ENCODE results near the gene SERINC2. TPM values are rescaled to one million over a fixed set of nuclear protein-coding genes. Genes with fewer than 3 reads are reported as not detected.

The SERINC2 gene
- total and polyA plus RNA-seq, 10 of the 15 experiments (the other 5 are each of a cell fraction or from before 2014, with no cell fraction given) = 0.02 to 9.4 (median 0.50) TPM

- in situ Hi-C loops (cut with MboI) (no loop called here), intact Hi-C loops (cut with micrococcal nuclease; ENCODE audit: unreplicated experiment) (no loop called here)
- Histone ChIP-seq H3K4me1 (ENCODE audit: control insufficient read depth, insufficient read depth, low read length) (no peaks in the 10 kb centered on the region), H2AFZ (ENCODE audit: control insufficient read depth, low read depth, low read length) (no peak overlapping the region), H3K27ac (ENCODE audit: control insufficient read depth, insufficient read depth) (no peak overlapping the region), H3K9ac (ENCODE audit: control insufficient read depth, insufficient read depth, low read length) (no peak overlapping the region), H3K4me3 (no peak overlapping the region), H4K20me1 (ENCODE audit: control insufficient read depth, insufficient read depth) (no peaks in the 10 kb centered on the region), H3K36me3 (ENCODE audit: control insufficient read depth in 2 of 2, insufficient read depth in 2 of 2, low read length in 1 of 2) (no peaks in the 10 kb centered on the region), H3K4me2 (ENCODE audit: control insufficient read depth, insufficient read depth) (no peak overlapping the region), H3K79me2 (ENCODE audit: control insufficient read depth, insufficient read depth, low read length) (no peaks in the 10 kb centered on the region), H3K27me3 (replicated peaks in 1 of 2; ENCODE audit: control insufficient read depth in 2 of 2, insufficient read depth in 2 of 2, low read length in 1 of 2) (no peaks in the 10 kb centered on the region), H3K9me3 (replicated peaks; ENCODE audit: control insufficient read depth, insufficient read depth, low read length) (no peaks in the 10 kb centered on the region)
- SMC1A ChIA-PET (ENCODE audit: uncharacterized antibody, unreplicated experiment) = no interaction called here
- ATAC-seq = no peak
- TF ChIP-seq IRF3 (IDR thresholded peaks at IDR 0.05) (no peak), MTA3 (IDR thresholded peaks at IDR 0.05; ENCODE audit: borderline replicate concordance, low read length) (no peak), RELA (IDR thresholded peaks at IDR 0.05; ENCODE audit: borderline replicate concordance, partially characterized antibody) (no peak), ZNF592 (IDR thresholded peaks at IDR 0.05) (no peak), CBFB (IDR thresholded peaks at IDR 0.05; ENCODE audit: low read depth) (no peak), POLR2A (IDR thresholded peaks at IDR 0.05; ENCODE audit: low read depth, low read length) (no peak), CUX1 (IDR thresholded peaks at IDR 0.05; ENCODE audit: insufficient replicate concordance, low read depth, low read length) (no peak), RBBP5 (conservative IDR thresholded peaks at IDR 0.05) (no peak), SIN3A (IDR thresholded peaks at IDR 0.05; ENCODE audit: low read depth, low read length) (no peak), ESRRA (IDR thresholded peaks at IDR 0.05; ENCODE audit: low read length) (no peak), CHD4 (IDR thresholded peaks at IDR 0.05) (no peak), KDM1A (IDR thresholded peaks at IDR 0.05; ENCODE audit: borderline replicate concordance) (no peak), PKNOX1 (IDR thresholded peaks at IDR 0.05) (no peak), HDAC2 (IDR thresholded peaks at IDR 0.05) (no peak), ZNF274 (IDR thresholded peaks at IDR 0.05; ENCODE audit: insufficient read depth, insufficient read length) (no peak), CBX3 (IDR thresholded peaks at IDR 0.05; ENCODE audit: borderline replicate concordance, low read depth) (no peak)
- POLR2A ChIA-PET = no interaction called here
- RAD21 ChIA-PET (ENCODE audit: unreplicated experiment) = no interaction called here
- FAIRE-seq = no peak
- BruUV-seq (replicated peaks) = no TSS peak
- DNase-seq (ENCODE audit: low read depth, low spot score) = no peak
- CTCF ChIA-PET = interaction anchor here (0.8 kb wide), 1 partner anchor 149 kb away, joined by 4 read pairs; no protein-coding TSS in a partner anchor
- WGBS (ENCODE audit: insufficient coverage, insufficient replicate concordance, low lambda C conversion rate, missing lambda C conversion rate) = 0% methylated on average over 3 of the region's 3 CpGs
These were observed 12.6 kb upstream of the SERINC2 start for GRCh38 chr1:31400393-31400792.
